ENCODE measurements around the gene SNRPA1.

The SNRPA1 gene

GRCh38 chr15:101269479-101270223 is 25.4 kb downstream of the SNRPA1 start:
- no peak for TF ChIP-seq EZH2phosphoT487 (conservative IDR thresholded peaks at IDR 0.05; ENCODE audit: low read length)
- TF ChIP-seq CTCF (IDR thresholded peaks at IDR 0.05; ENCODE audit: insufficient read depth, low read length, poor library complexity, severe bottlenecking) = no peak
- Histone ChIP-seq H3K4me2 (ENCODE audit: low read depth, low read length, poor library complexity, severe bottlenecking) (no peak overlapping the region), H3K9ac (ENCODE audit: low read length) (no peak overlapping the region), H3K9me2 (replicated peaks; ENCODE audit: insufficient read depth, low read length) (no peaks in the 10 kb centered on the region), H3F3A (ENCODE audit: insufficient read depth) (no peaks in the 10 kb centered on the region), H3K36me3 (ENCODE audit: low read length) (peaks cover 21% of the 10 kb centered on the region; the same call in 1 of the 2 replicates), H3K79me2 (ENCODE audit: insufficient read depth, low read length) (no peaks in the 10 kb centered on the region), H3K4me3 (ENCODE audit: insufficient read depth, low read length, poor library complexity, severe bottlenecking) (no peak overlapping the region), H3K27ac (ENCODE audit: low read depth, low read length) (no peak overlapping the region), H2AFZ (ENCODE audit: low read depth, low read length, severe bottlenecking) (no peak overlapping the region), H3K27me3 (ENCODE audit: low read length) (no peaks in the 10 kb centered on the region), H3K9me3 (ENCODE audit: insufficient read depth, low read length) (no peaks in the 10 kb centered on the region), H4K20me1 (ENCODE audit: low read depth, low read length) (no peaks in the 10 kb centered on the region)

- Histone ChIP-seq H4K20me1 (ENCODE audit: low read depth, low read length) (no peaks in the 10 kb centered on the region), H3K27me3 (ENCODE audit: low read length) (no peaks in the 10 kb centered on the region), H3F3A (ENCODE audit: insufficient read depth) (no peaks in the 10 kb centered on the region), H3K4me3 (ENCODE audit: insufficient read depth, low read length, poor library complexity, severe bottlenecking) (no peak overlapping the region), H3K9me2 (replicated peaks; ENCODE audit: insufficient read depth, low read length) (no peaks in the 10 kb centered on the region), H3K27ac (ENCODE audit: low read depth, low read length) (no peak overlapping the region), H3K36me3 (ENCODE audit: low read length) (peaks cover 10% of the 10 kb centered on the region; the same call in 1 of the 2 replicates), H3K4me2 (ENCODE audit: low read depth, low read length, poor library complexity, severe bottlenecking) (no peak overlapping the region), H2AFZ (ENCODE audit: low read depth, low read length, severe bottlenecking) (no peak overlapping the region), H3K9me3 (ENCODE audit: insufficient read depth, low read length) (no peaks in the 10 kb centered on the region), H3K9ac (ENCODE audit: low read length) (no peak overlapping the region), H3K79me2 (ENCODE audit: insufficient read depth, low read length) (no peaks in the 10 kb centered on the region)
- TF ChIP-seq EZH2phosphoT487 (conservative IDR thresholded peaks at IDR 0.05; ENCODE audit: low read length) = no peak
These were observed 27.5 kb downstream of the SNRPA1 start for GRCh38 chr15:101267320-101268104.

- Histone ChIP-seq H3K27ac (ENCODE audit: low read depth, low read length) (no peak overlapping the region), H3K36me3 (ENCODE audit: low read length) (0 out of 2 replicates have a peak, but pooled peaks cover 3% of the 10 kb centered on the region), H3K9me3 (ENCODE audit: insufficient read depth, low read length) (no peaks in the 10 kb centered on the region), H3K9me2 (replicated peaks; ENCODE audit: insufficient read depth, low read length) (no peaks in the 10 kb centered on the region), H3K79me2 (ENCODE audit: insufficient read depth, low read length) (no peaks in the 10 kb centered on the region), H3F3A (ENCODE audit: insufficient read depth) (no peaks in the 10 kb centered on the region), H3K4me2 (ENCODE audit: low read depth, low read length, poor library complexity, severe bottlenecking) (no peak overlapping the region), H4K20me1 (ENCODE audit: low read depth, low read length) (no peaks in the 10 kb centered on the region), H3K27me3 (ENCODE audit: low read length) (no peaks in the 10 kb centered on the region), H2AFZ (ENCODE audit: low read depth, low read length, severe bottlenecking) (no peak overlapping the region), H3K4me3 (ENCODE audit: insufficient read depth, low read length, poor library complexity, severe bottlenecking) (no peak overlapping the region), H3K9ac (ENCODE audit: low read length) (no peak overlapping the region)
- no peak for TF ChIP-seq CTCF (IDR thresholded peaks at IDR 0.05; ENCODE audit: insufficient read depth, low read length, poor library complexity, severe bottlenecking)
- no peak for TF ChIP-seq EZH2phosphoT487 (conservative IDR thresholded peaks at IDR 0.05; ENCODE audit: low read length)
These were observed 28.3 kb downstream of the SNRPA1 start for GRCh38 chr15:101266787-101267186.
